ENCODE data around the gene PHACTR3.
A peak's percentile ranks its signal among the peaks of the same experiment; 100 is the strongest.
"Not testable (repeated sequence)": the region's sequence is repeated elsewhere in the genome, so short reads cannot be mapped to it uniquely, and the experiment has no call there.

Gene PHACTR3

DNA sequence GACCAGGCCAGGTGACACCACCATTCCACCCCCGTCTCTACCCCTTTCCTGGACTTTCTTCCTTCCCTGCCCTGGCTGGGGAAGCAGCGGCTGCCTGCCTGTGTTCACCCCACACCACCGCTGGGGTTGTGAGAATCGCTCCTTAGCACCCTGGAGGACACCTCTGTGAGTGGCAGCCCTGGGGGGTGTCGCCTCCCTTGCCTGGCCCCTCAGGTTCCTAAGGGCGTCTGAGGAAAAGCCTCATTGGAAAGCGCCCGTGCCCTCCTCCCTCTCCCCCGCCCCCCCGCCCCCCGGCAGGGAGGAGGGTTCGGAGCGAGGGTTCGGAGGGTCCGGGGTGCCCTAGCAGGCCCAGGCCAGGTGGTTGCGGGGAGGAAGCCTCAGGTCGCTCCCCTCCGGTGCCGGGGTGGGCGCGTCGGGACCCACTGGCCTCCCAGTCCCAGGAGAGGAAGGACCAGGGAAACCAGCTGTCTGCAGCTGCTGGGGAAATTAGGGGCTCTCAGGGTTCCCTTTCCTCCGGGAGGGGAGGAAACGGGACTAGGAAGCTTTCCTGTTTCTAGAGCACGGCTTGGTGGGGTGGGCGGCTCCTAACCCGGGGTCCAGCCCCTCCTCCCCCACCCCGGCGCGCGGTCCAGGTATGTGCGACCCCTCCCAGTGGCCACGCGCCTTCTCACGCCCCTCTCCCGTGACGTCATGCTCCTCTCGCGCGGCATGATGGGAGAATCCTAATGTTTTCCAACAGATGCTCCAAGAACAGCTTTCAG is at the start of gene PHACTR3:
Gene PHACTR3 (plus strand): TSS at position 760 of the 761 bp plus-strand sequence. CDS start 475 bp downstream, outside the sequence.
- no peak for DNase-seq (ENCODE audit: low read depth in 2 of 2)

GRCh38 chr20:59557733-59558529 is 46.4 kb upstream of the PHACTR3 start:
- DNase-seq (ENCODE audit: low read depth in 2 of 2): not testable (repeated sequence)

GRCh38 chr20:59559024-59559817 is 45.1 kb upstream of the PHACTR3 start:
- no peak for DNase-seq (ENCODE audit: low read depth in 2 of 2)

DNA sequence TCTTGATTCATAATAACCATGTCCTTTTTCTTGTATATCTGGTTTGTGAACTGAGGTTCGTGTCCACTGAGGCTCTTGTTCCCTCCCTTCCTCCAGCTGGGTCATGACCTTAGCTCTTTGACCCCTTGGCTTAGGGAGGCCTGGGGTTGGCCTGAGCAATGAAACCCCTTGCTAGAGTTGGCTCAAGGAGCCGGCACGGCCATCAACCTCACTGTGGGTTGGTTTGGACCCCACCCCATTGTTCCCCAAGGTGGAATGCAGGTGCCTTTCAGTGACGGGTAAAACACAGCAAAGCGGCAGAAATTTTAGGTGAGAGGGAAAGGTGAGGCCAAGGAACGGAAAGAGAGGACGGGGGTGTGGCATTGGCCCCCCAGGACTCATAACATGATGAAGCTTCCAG is 44.5 kb upstream of the PHACTR3 start:
- no peak for DNase-seq (ENCODE audit: low read depth in 2 of 2)

GRCh38 chr20:59560588-59561227 is 43.6 kb upstream of the PHACTR3 start:
- no peak for DNase-seq (ENCODE audit: low read depth in 2 of 2)

DNA sequence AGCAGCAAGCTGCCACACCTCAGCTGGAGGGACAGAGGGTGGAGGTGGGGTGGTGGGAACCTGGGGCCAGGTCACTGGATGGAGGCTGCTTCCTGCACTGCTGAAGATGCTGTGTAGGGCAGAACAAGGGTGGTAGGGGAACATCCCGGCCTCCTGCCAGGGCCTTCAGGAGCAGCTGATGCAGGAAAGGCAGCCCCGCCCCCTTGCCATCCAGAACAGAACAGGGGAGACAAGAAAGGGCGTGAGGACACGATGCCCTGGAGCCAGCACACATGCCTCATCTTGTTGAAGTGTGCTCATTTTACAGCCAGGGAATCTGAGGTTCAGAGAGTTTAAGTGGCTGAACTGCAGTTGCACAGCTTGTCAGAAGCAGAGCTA is 43.1 kb upstream of the PHACTR3 start:
- no peak for DNase-seq (ENCODE audit: low read depth in 2 of 2)

DNA sequence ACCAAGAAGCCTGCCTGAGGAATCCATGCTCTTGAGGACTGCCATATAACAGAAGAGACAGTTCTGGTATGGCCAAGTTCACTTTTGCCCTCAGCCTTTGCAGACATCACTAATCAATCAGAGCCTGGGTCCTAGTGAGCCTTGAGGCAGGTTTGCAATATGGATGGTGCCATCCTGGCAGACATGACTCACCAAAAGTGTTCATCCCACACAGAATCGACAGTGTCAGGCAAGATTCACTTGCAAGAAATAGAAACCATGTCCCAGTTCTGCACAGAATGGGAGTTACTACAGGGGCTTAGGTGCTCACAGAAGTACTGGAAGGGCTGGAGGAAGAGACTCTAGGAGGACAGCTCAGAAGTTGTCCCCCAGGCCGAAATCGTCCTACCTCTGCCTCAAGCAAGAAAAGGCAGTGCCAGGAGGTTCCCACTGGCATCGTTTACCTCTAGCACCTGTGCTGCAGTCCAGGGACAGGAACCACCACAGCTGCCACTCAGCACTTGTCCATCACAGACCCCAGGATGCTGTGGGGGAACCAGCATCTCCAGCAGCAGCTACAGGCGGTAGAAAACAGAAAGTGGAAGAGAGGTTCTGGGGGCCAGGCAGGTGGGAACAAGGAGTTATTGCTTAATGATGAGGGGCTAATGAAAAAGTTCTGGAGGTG is 42.6 kb upstream of the PHACTR3 start:
- no peak for DNase-seq (ENCODE audit: low read depth in 2 of 2)

GRCh38 chr20:59564171-59564570 is 40.2 kb upstream of the PHACTR3 start:
- no peak for DNase-seq (ENCODE audit: low read depth in 2 of 2)

DNA sequence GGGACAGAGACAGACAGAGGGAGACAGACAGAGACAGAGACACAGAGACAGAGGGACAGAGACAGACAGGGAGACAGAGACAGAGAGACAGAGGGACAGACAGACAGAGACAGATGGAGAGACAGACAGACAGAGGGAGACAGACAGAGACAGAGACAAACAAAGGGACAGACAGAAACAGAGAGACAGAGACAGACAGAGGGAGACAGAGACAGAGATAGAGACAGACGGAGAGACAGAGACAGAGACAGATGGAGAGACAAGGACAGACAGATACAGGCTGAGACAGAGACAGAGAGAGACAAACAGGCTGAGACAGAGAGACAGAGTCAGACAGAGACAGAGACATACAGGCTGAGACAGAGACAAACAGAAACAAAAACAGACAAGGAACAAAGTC is 39.4 kb upstream of the PHACTR3 start:
- no peak for DNase-seq (ENCODE audit: low read depth in 2 of 2)

- DNase-seq (ENCODE audit: low read depth in 2 of 2): no peak
Observed at GRCh38 chr20:59565768-59566461, 38.4 kb upstream of the PHACTR3 start.

GRCh38 chr20:59566631-59567524 is 37.5 kb upstream of the PHACTR3 start:
- DNase-seq (ENCODE audit: low read depth in 2 of 2): no peak

- DNase-seq (ENCODE audit: low read depth in 2 of 2): no peak
Observed at GRCh38 chr20:59567585-59568508, 36.5 kb upstream of the PHACTR3 start.

DNA sequence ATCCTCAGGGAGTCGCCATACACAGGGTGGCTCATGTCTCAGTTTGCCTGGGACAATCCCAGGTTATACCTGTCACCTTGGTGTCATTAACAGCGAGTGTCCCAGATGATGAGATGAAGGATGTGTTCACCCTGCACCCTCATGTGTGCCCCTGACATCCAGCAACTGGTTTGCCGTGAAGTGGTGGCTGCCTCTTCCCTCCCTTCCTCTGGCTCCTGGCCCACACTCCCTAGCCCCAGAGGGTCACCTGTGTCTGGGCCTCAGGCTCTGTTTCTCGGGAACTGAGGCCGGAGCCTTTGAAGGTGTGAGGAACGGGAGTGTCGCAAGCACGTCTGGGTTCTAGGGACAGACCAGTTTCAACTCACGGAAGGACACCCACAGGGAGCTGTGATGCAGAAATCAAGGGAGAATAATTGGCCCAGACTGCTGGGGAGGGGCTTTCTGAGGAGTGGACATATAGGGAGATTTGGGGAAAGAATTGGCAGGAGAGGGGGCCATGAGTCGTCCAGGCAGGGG is 35.8 kb upstream of the PHACTR3 start:
- DNase-seq (ENCODE audit: low read depth in 2 of 2): no peak

DNA sequence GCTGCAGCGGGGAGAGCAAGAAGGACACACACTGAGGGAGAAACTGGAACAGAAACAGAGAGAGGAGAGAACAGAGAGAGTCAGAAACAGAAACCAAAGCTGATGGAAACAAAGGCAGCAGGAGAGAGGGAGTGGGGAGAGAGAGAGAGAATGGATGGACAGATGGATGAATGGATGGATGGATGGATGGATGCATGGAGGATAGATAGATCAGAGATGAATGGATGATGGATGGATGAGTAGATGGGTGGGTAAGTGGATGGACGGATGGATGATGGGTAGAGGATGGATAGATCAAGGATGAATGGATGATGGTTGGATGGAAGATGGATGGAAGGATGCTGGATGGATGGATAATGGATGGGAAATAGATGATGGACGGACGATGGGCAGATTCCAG is 35.0 kb upstream of the PHACTR3 start:
- no peak for DNase-seq (ENCODE audit: low read depth in 2 of 2)

DNA sequence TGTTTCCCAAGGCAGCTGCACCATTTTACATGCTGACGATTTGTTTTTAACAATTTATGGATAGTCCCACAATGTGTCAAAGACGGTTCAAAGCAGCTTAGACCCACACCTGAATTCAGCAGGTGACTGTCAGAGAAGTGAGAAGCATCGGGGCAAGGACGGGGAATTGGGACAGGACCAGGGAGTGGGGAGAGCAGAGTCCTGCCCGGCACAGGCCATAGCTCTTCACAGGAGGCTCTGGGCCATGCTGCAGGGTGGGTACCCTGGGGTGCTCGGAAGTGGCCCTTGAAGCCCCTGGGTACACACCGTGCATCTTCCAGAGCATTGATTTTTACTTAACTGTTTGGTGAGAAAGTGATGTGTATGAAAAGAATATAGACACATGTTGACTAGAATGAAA is 33.2 kb upstream of the PHACTR3 start:
- DNase-seq (ENCODE audit: low read depth in 2 of 2): no peak

GRCh38 chr20:59571551-59572314 is 32.6 kb upstream of the PHACTR3 start:
- DNase-seq (ENCODE audit: low read depth in 2 of 2): peak; percentile 10 to 11

DNA sequence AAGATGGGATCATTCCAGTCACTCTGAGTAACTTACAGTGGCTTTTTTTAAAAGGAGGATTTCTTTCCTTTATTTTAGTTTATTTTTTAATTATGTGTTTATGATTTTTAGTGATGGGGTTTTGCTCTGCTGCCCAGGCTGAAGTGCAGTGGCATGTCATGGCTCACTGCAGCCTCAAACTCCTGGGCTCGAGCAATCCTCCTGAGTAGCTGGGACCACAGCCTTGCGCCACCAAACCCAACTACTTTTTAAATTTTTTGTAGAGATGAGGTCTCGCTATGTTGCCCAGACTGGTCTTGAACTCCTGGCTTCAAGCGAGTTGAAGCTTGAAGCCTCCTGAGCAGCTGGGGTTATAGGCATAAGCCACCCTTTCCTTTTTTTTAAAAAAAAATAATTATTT is 31.8 kb upstream of the PHACTR3 start:
- DNase-seq (ENCODE audit: low read depth in 2 of 2): no peak

- no peak for DNase-seq (ENCODE audit: low read depth in 2 of 2)
Observed at GRCh38 chr20:59573837-59574236, 30.5 kb upstream of the PHACTR3 start.
